VCaP (cell line): ENCODE measurements around the gene SPRYD7.
"Not testable (repeated sequence)": the region's sequence is repeated elsewhere in the genome, so short reads cannot be mapped to it uniquely, and the experiment has no call there.

Source experiments
- H3K27ac ChIP-seq: fragments of 450-650 bp; 2 replicates; pipeline ENCODE4 v1.5.1; 2017
- TF ChIP-seq, protein P1 (sequence below): fragments of 450-650 bp; conservative IDR thresholded peaks from 2 replicates; pipeline ENCODE4 v1.5.1; 2017; ENCODE audit warnings: mild to moderate bottlenecking, moderate library complexity

The SPRYD7 gene

DNA sequence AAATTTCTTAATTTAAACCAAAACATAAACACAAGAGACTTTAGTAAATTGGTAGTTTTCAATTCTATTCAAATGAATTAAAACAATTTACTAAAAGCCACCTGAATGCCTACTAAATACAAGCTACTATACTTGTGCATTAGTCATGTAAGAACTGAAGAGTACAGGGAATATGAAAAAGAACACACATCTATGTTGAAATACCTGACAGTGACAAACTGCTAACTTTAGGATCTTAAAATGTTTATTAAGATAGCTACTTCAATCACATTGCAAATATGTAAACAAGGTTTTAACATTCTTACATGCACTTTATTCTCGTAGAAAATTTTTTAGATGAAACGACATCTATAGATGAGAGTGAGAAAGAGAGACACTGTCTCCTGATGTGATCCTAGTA is 4.1 kb downstream of the SPRYD7 start:
- TF ChIP-seq, protein P1, sequence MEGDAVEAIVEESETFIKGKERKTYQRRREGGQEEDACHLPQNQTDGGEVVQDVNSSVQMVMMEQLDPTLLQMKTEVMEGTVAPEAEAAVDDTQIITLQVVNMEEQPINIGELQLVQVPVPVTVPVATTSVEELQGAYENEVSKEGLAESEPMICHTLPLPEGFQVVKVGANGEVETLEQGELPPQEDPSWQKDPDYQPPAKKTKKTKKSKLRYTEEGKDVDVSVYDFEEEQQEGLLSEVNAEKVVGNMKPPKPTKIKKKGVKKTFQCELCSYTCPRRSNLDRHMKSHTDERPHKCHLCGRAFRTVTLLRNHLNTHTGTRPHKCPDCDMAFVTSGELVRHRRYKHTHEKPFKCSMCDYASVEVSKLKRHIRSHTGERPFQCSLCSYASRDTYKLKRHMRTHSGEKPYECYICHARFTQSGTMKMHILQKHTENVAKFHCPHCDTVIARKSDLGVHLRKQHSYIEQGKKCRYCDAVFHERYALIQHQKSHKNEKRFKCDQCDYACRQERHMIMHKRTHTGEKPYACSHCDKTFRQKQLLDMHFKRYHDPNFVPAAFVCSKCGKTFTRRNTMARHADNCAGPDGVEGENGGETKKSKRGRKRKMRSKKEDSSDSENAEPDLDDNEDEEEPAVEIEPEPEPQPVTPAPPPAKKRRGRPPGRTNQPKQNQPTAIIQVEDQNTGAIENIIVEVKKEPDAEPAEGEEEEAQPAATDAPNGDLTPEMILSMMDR = no peak
- no peak overlapping the region for H3K27ac ChIP-seq

DNA sequence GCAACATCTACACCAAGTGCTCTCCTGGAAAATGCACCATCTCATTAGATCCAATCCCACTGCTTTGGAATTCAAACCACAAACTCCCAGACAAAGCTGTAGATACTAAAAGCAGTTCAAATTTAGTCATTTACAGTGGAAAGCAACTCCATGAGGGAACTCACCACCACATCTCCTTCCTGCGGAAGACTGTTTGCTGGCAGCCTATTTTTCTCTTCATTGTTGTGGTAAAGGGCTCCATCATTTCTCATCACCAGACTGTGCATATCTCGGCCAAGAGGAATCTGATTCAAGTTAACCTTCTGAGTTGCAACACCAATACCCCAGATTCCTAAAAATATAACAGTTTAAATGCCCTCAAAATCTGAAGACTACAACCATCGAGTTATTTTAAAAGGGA is 8.4 kb downstream of the SPRYD7 start:
- H3K27ac ChIP-seq = no peak overlapping the region
- TF ChIP-seq, protein P1 = no peak

DNA sequence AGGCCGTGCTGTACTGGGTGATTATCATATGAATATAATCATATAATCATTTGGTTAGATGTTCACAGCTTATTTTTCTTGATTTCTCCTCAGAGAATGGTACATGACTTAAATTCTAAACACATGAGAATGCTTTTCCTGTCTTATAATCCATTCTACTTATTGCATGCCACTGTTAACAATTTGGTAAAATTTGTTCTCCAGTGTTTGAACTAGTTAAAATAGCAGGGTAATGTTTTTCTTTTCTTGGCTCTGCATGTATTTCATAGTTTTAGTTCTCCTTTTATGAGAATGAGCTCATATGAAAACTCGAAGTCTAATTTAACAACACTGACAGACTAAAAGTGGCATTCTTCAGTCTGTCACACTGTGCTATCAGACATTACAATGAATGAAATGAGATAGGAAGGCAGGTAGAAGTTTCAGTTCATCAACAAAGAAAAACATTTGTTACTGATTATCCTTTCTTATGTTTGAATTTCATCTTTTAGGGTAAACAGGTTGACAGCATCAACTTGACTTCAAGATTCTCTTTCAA is 10.2 kb downstream of the SPRYD7 start:
- no peak overlapping the region for H3K27ac ChIP-seq
- TF ChIP-seq, protein P1 = no peak

DNA sequence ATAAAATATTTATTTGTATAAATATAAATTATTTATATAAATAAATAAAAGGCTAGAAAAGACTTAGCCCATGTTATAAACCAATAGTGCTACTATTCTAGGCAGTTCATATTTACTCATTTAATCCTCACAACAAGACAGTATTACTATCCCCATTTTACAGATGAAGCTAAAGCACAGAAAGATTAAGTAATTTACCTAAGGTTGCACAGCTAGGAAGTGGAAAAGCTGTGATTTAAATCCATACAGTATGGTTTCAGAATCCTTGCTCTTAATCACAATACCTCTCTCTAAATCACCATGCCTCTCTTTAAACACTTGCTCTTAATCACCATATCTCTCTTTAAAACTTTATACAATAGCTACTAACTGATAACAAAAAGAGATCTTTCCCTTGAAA is 13.8 kb downstream of the SPRYD7 start:
- TF ChIP-seq, protein P1 = no peak
- H3K27ac ChIP-seq = no peak overlapping the region

DNA sequence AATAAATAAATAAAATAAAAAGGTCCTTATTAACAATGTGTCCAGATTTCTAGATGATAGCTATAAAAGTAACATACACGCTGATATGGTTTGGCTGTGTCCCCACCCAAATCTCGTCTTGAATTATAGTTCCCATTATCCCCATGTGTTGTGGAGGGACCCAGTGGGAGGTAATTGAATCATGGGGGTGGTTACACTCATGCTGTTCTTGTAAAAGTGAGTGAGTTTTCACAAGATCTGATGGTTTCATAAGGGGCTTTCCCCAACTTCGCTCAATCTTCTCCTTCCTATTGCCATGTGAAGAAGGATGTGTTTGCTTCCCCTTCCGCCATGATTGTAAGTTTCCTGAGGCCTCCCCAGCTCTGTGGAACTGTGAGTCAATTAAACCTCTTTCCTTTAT is 15.2 kb downstream of the SPRYD7 start:
- not testable (repeated sequence) for H3K27ac ChIP-seq

DNA sequence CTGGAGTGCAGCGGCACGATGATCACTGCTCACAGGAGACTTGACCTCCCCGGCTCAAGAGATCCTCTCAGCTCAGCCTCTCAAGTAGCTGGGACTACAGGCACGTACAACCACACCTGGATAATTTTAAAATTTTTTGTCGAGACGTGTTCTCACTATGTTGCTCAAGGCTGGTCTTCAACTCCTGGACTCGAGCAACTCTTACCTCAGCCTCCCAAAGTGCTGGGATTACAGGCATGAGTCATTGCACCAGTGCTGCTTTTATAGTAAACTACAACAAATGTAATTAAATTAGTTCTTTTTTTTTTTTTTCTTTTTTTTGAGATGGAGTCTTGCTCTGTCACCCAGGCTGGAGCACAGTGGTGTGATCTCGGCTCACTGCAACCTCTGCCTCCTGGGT is 18.0 kb downstream of the SPRYD7 start:
- H3K27ac ChIP-seq = not testable (repeated sequence)

DNA sequence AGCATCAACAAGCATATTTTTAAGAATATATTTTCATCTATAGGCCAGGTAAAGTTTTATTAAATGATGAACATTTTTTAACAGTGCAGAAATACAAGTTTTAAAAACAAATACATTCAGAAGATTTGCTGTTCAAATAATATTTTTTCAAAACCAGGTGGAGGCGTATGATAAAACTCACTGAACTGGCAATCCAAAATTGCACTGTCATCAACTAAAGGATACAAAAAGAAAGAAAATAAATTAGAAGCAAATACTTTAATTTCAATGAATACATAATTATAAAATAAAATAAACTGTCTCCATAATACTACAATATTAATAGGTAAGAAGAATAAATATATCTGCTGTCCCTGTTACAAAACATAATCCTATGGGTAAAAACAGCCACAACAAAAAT is 21.2 kb downstream of the SPRYD7 start:
- TF ChIP-seq, protein P1 = no peak
- H3K27ac ChIP-seq = no peak overlapping the region

DNA sequence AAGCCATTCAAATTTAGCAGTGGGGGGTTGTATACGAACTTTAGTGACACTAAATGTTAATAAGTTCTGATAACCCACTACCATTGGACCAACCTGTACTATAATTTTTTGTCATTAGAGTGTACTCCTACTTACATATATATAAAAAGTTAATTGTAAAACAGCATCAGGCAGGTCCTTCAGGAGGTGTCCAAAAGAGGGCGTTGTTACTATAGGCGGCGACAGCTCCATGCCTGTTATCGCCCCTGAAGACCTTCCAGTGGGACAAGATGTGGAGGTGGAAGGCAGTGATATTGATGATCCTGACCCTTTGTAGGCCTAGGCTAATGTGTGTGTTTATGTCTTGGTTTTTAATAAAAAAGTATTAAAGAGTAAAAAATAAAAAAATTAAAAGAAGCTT is 27.5 kb downstream of the SPRYD7 start:
- TF ChIP-seq, protein P1 = peak; percentile 10; the same call in 1 of the 2 replicates
- H3K27ac ChIP-seq = no peak overlapping the region
